HG03469 (cell line): Measurements from ENCODE around the gene UBE2M.
"Not testable (repeated sequence)": the region's sequence is repeated elsewhere in the genome, so short reads cannot be mapped to it uniquely, and the experiment has no call there.

Source experiments
- ATAC-seq: cut with Tn5 transposase; IDR thresholded peaks from one replicate; pipeline ENCODE4 v1.9.1; 2021; ENCODE audit warnings: mild to moderate bottlenecking, moderate library complexity, moderate number of reproducible peaks; ENCODE audit not compliant: unreplicated experiment

UBE2M gene

DNA sequence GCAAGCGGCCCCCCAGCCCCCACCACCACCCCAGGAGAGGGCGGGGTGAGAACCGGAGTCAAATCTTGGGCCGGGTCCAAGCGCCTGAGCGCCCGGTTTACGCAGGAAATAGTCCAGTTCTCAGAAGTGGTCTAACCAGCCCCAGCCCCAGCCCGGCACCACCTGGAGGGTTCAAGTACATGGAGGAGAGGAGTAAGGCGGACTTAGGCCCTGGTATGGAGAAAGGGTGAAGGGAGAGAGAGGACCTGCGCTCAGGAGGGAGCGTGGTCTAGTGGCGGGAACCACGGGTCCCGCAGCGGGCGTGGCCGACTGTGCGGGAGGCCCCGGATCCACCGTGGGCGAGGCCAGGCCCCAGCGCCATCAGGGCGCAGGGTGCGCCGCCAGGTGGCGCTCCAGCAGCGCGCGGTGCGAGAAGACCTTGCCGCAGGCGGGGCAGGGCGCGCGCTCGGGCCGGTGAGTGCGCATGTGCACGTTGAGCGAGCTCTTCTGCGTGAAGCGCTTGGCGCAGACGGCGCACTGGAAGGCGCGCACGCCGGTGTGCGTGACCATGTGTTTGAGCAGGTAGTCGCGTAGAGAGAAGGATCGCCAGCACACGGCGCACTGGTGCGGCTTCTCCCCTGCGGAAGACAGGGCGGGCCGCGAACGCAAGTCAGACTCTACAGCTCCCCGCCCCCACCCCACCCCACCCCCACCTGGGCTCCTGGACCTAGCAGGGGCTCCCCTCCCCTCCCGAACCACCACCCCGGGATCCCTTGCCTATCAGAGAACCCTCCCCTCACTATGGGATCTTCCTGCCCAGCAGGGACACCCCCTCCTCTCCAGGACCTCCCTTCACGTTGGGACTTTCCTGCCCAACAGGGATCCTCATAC is 44.5 kb downstream of the UBE2M start:
- ATAC-seq: peak; percentile 60

DNA sequence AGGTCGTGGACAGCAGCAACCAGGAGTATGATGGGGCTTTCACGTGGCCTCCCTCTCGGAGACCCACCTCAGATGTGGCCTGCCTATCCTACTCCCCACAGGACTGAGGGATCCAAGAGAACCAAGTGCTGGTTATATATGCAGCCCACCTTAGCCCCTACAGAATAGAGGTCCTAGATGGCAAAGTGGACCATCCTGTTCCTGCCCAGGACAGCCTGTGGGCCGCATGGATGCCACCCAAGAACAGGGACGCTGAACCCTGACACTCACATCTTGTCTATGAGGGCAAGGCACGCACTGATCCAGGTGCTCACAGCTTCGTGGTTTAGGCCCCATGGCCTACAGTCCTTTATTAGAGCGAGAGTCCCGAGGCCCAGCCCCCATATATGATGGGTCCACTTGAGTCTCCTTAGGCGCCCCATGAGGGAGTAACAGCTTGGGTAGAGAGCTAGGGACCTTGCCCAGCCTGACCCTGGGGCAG is 45.2 kb downstream of the UBE2M start:
- ATAC-seq: no peak

DNA sequence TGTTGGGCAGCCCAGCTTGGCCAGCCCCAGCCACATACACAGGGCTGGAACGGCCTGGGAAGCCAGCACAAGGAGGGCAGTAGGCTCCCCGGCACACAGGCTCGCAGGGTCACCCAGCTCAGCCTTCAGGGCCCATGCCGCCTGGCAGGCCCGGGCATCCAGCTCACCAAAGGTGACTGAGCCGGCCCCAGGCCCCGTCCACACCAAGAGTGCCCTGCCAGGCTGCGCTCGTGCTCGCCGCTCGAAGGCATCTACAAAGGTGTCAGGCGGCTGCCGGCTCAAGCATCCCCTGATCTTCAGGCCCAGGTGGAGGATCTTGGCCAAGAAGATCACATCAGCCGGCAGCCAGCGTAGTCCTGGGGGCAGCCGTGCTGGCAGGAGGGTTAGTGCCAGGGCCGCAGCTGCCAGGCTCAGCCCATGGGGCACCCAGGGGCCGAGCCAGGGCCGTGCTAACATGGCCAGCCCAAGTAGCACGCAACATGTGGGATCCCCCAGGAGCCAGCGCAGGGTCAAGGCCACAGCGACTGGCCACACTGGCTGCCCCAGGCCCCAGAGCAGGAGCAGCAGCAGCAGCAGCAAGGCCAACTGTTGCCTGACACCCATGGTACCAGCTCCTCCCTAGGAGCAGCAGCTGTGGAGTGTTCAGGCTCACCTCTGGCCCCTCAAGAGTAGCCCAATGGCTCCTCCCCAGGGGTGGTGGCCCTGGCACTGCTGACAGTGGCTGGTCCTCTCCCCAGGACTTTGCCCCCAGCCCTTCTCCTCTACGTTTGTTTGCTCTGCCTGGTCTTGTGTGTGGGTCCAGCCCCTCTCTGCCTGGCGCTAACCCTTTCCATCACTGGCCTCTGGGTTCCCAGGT is 46.8 kb downstream of the UBE2M start, which contains the start of gene SLC27A5:
Gene SLC27A5, minus strand, starts transcription at position 640 of the 856 bp plus-strand sequence. Its CDS starts 37 bp downstream, at position 603.
- no peak for ATAC-seq

GRCh38 chr19:58510084-58510862 is 48.1 kb downstream of the UBE2M start:
- ATAC-seq: no peak

DNA sequence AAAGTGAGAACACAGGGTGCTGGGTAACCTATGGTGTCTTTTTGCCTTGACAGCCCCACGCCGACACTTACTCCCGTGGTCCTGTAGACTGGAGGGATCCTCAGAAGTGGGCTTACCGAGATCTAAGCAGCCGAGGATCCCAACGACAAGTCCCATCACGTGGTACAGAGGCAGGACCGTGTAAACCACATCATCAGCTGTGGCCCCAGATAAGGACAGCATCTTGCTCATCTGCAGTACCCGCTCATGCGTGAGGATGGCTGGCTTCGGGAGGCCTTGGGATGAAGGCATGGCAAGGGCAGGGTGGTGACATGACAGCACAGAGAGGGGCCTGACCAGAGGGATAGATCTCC is 48.7 kb downstream of the UBE2M start:
- ATAC-seq: no peak

DNA sequence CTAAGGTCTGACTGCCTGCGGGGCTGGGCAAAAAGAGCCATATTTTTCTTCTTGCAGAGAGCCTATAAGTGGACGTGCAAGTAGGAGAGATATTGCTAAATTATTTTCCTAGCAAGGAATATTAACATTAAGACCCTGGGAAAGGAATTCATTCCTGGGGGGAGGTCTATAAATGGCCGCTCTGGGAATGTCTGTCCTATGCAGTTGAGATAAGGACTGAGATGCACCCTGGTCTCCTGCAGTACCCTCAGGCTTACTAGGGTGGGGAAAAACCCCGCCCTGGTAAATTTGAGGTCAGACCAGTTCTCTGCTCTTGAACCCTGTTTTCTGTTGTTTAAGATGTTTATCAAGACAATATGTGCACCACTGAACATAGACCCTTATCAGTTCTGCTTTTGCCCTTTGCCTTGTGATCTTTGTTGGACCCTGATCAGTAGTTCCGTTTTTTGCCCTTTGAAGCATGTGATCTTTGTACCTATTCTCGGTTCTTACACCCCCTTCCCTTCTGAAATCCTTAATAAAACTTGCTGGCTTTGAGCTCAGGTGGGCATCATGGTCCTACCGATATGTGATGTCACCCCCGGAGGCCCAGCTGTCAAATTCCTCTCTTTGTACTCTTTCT is 50.7 kb downstream of the UBE2M start:
- ATAC-seq: not testable (repeated sequence)
